Choroid plexus epithelial cell (primary cell): ENCODE data around the gene GZMM.

Source experiments
- DNase-seq: peaks from one replicate; pipeline ENCODE4 v3.0.0-alpha.2; 2010; ENCODE audit warnings: low read depth
- H3K4me3 ChIP-seq: 2 replicates; pipeline ENCODE4 v1.5.1; 2011; ENCODE audit warnings: low read depth, mild to moderate bottlenecking, control low read depth, low read length, moderate library complexity
- CTCF ChIP-seq: conservative IDR thresholded peaks from 2 replicates; pipeline ENCODE4 v1.5.1; 2011; ENCODE audit warnings: low read depth, mild to moderate bottlenecking, control low read depth, inconsistent platforms, low read length, moderate library complexity

GZMM gene

GRCh38 chr19:542173-542866 is 1.5 kb upstream of the GZMM start:
- no peak for DNase-seq
- H3K4me3 ChIP-seq = no peak overlapping the region
- TF ChIP-seq CTCF = no peak

- H3K4me3 ChIP-seq = no peak overlapping the region
- no peak for DNase-seq
- no peak for TF ChIP-seq CTCF
Observed at GRCh38 chr19:547117-547516, 3.3 kb downstream of the GZMM start.

- DNase-seq = no peak
- no peak for TF ChIP-seq CTCF
- no peak overlapping the region for H3K4me3 ChIP-seq
Observed at GRCh38 chr19:547836-548720, 4.2 kb downstream of the GZMM start.

DNA sequence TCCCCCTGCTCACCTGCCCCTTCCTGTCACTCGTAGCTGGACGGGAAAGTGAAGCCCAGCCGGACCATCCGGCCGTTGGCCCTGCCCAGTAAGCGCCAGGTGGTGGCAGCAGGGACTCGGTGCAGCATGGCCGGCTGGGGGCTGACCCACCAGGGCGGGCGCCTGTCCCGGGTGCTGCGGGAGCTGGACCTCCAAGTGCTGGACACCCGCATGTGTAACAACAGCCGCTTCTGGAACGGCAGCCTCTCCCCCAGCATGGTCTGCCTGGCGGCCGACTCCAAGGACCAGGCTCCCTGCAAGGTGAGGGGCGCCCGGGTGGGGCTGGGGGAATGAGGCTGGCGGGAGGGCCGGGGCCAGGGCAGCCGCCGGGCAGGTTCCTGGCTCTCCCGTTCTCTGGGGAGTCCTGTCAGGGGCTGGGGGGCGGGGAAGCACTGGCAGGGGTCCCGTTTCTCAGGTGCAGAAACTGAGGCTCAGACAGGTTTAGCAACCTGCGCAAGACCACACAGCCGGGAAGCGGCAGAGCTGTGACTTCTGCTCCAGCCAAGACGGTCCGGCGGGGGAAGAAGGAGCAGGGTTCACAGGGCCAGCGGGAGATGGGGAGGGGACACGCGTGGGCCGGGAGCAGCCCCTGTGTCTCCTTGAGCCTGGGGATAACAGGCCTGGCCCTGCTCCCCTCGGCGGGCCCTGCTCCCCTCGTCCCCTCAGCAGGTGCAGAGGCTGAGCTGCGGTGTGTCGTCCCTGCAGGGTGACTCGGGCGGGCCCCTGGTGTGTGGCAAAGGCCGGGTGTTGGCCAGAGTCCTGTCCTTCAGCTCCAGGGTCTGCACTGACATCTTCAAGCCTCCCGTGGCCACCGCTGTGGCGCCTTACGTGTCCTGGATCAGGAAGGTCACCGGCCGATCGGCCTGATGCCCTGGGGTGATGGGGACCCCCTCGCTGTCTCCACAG is 5.3 kb downstream of the GZMM start:
- no peak overlapping the region for H3K4me3 ChIP-seq
- DNase-seq = no peak
- TF ChIP-seq CTCF = no peak

DNA sequence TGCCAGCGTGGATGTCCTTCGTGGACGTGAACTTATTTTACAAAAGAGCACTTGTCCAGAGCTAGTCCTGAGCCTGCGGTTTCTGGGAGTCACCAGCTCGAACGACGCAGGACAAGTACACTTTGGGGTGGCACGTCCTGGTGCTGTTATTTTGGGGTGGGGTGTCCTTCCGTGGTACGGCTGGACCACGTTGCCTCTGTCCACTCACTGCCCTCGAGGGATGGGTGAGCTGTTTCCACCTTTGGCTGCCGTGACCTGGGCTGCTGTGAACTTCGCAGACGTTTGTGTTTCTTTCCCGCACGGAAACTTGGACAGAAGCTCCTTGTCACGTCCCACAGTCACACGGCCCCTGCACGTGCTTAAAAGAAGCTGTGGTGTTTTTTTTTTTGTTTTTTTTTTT is 11.0 kb downstream of the GZMM start:
- TF ChIP-seq CTCF = no peak
- DNase-seq = no peak
- H3K4me3 ChIP-seq = no peak overlapping the region

DNA sequence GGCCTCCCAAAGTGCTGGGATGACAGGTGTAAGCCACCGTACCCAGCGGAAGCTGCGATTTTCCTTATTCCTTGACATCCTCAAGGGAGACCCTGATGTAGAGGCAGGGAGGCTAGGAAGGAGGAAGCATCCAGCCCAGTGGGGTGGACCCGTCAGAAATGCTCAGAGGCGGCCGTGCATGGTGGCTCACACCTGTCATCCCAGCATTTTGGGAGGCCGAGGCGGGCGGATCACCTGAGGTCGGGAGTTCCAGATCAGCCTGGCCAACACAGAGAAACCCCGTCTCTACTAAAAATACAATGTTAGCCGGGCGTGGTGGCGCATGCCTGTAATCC is 11.6 kb downstream of the GZMM start:
- DNase-seq = no peak
- no peak for TF ChIP-seq CTCF
- no peak overlapping the region for H3K4me3 ChIP-seq
